ENCODE measurements around the gene GATB. TPM values are rescaled to one million over a fixed set of nuclear protein-coding genes. Genes with fewer than 3 reads are reported as not detected.
A peak's percentile ranks its signal among the peaks of the same experiment; 100 is the strongest.

GATB gene
- total RNA-seq, 3 donors from 2014 or later, result 15.6 to 20.2 (median 17.2) TPM

- Histone ChIP-seq H3K4me1 (ENCODE audit: low read depth) (peaks cover 7% of the 10 kb centered on the region), H3K36me3 (ENCODE audit: low read depth) (no peaks in the 10 kb centered on the region), H3K9me3 (no peaks in the 10 kb centered on the region), H3K4me3 (no peak overlapping the region)
- ATAC-seq (peak; percentile 39), DNase-seq (peak; percentile 45 to 56 (median 51))
- peak; percentile 83 for TF ChIP-seq CTCF (IDR thresholded peaks at IDR 0.05)
- intact Hi-C loops (cut with DNase I, micrococcal nuclease), result no loop called here
These were observed 41.0 kb upstream of the GATB start for GRCh38 chr4:151801547-151802516.

GRCh38 chr4:151799417-151800012 lies 38.7 kb upstream of the GATB start:
- no peak for DNase-seq
- intact Hi-C loops (cut with DNase I, micrococcal nuclease), result loop anchor here in 1 of 2 donors (2.0 kb wide), 1 partner anchor 39 kb away; the partner anchor contains the start of gene GATB
- peak; percentile 65 for ATAC-seq

GRCh38 chr4:151798678-151799416 lies 38.0 kb upstream of the GATB start:
- Histone ChIP-seq H3K4me1 (ENCODE audit: low read depth) (peaks cover 7% of the 10 kb centered on the region), H3K36me3 (ENCODE audit: low read depth) (no peaks in the 10 kb centered on the region), H3K4me3 (no peak overlapping the region), H3K9me3 (no peaks in the 10 kb centered on the region)
- DNase-seq (no peak), ATAC-seq (no peak)
- no peak for TF ChIP-seq CTCF (IDR thresholded peaks at IDR 0.05)
- intact Hi-C loops (cut with DNase I, micrococcal nuclease), result loop anchor here in 1 of 2 donors (2.0 kb wide), 1 partner anchor 38 kb away; the partner anchor contains the start of gene GATB

More at GRCh38 chr4:151799417-151800012, 38.7 kb upstream of the GATB start:
- Histone ChIP-seq H3K4me1 (ENCODE audit: low read depth) (peaks cover 7% of the 10 kb centered on the region), H3K9me3 (no peaks in the 10 kb centered on the region), H3K36me3 (ENCODE audit: low read depth) (no peaks in the 10 kb centered on the region), H3K4me3 (no peak overlapping the region)
- TF ChIP-seq CTCF (IDR thresholded peaks at IDR 0.05), result no peak

GRCh38 chr4:151797853-151798252 lies 37.0 kb upstream of the GATB start:
- no peak overlapping the region for H3K4me3 ChIP-seq
- intact Hi-C loops (cut with DNase I, micrococcal nuclease), result loop anchor here in 1 of 2 donors (2.0 kb wide), 1 partner anchor 37 kb away; the partner anchor contains the start of gene GATB
- no peak for TF ChIP-seq CTCF (IDR thresholded peaks at IDR 0.05)
- peaks cover 7% of the 10 kb centered on the region for H3K4me1 ChIP-seq (ENCODE audit: low read depth)
- DNase-seq (no peak), ATAC-seq (no peak)
- H3K36me3 ChIP-seq (ENCODE audit: low read depth), result no peaks in the 10 kb centered on the region
- H3K9me3 ChIP-seq, result no peaks in the 10 kb centered on the region

DNA sequence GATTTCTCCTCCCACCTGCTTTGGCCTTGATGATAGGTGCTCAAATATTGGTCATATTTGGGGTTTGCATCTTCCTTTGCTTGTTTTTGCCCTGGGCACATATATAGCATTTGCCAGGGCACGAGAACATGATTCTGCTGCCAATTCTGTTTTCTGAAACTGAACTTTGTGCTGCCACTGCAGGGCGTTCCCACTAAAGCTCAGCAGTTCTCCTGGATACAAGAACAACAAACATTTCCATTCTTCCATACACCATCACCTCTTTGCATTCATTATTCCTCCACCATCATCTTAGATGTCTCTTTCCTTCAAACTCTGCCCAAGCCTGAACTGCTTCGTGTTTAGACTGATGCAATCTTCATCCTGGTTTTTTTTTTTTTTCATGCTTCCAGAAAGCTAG lies 36.3 kb upstream of the GATB start:
- ATAC-seq, result peak; percentile 90
- Histone ChIP-seq H3K4me3 (no peak overlapping the region), H3K36me3 (ENCODE audit: low read depth) (no peaks in the 10 kb centered on the region), H3K4me1 (ENCODE audit: low read depth) (peaks cover 7% of the 10 kb centered on the region), H3K9me3 (no peaks in the 10 kb centered on the region)
- peak in 2 of 3 donors; percentile 48 to 58 for DNase-seq
- intact Hi-C loops (cut with DNase I, micrococcal nuclease), result no loop called here
- no peak for TF ChIP-seq CTCF (IDR thresholded peaks at IDR 0.05)
